ENCODE results near the gene PLXNB1. TPM values are rescaled to one million over a fixed set of nuclear protein-coding genes. Genes with fewer than 3 reads are reported as not detected.

PLXNB1 gene
- total and polyA plus RNA-seq, 2 of the 13 experiments (the other 11 are each of a cell fraction or from before 2014, with no cell fraction given) = 86.0 to 143 TPM

DNA sequence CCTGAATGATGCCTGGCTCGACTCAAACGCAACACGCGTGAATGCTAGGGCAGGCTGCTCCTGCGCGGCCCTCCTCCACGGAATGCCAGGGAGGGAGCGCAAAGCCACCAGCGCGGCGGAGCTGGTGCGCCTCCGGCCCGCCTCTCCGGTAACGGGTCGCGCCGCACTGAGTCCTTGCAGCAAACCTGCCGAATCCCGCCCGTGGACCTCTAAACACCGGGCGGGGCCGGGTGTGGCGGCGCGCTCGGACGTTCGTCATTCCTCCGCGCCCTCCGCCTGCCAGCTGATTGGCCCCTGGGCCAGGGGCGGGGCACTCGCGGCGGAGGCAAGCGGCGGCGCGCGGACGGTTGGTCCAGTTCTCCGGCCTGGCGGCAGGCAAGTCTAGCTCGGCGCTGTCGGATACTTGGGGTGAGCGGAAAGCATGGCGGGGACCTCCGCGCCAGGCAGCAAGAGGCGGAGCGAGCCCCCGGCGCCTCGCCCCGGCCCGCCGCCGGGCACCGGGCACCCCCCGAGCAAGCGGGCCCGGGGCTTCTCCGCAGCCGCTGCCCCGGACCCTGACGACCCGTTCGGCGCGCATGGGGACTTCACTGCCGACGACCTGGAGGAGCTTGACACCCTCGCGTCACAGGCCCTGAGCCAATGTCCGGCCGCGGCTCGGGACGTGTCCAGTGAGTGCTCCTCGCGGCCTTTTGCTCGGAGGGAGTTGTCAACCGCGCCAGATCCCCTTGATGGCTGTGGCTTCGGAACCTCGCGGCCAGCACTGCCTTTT, 16.7 kb upstream of the PLXNB1 start, which contains the start of gene ATRIP (continued):
- TF ChIP-seq TBX3 (IDR thresholded peaks at IDR 0.05; ENCODE audit: borderline replicate concordance) = no peak
- peak; percentile 90 for TF ChIP-seq ZC3H13 (CRISPR knock-in tag; IDR thresholded peaks at IDR 0.05)
- TF ChIP-seq ZNF552 (CRISPR knock-in tag; IDR thresholded peaks at IDR 0.05; ENCODE audit: borderline replicate concordance) = 0 out of 2 replicates have a peak, but pooled peaks have one; percentile 25
- TF ChIP-seq KDM3A (CRISPR knock-in tag; IDR thresholded peaks at IDR 0.05; ENCODE audit: low read depth) = peak; percentile 60; the same call in 1 of the 2 replicates
- peak; percentile 92 for TF ChIP-seq YEATS4 (CRISPR knock-in tag; IDR thresholded peaks at IDR 0.05; ENCODE audit: borderline replicate concordance)
- peak; percentile 88 for TF ChIP-seq ATF7-NPFF (CRISPR knock-in tag; IDR thresholded peaks at IDR 0.05; ENCODE audit: low read depth)
- TF ChIP-seq, protein P1, sequence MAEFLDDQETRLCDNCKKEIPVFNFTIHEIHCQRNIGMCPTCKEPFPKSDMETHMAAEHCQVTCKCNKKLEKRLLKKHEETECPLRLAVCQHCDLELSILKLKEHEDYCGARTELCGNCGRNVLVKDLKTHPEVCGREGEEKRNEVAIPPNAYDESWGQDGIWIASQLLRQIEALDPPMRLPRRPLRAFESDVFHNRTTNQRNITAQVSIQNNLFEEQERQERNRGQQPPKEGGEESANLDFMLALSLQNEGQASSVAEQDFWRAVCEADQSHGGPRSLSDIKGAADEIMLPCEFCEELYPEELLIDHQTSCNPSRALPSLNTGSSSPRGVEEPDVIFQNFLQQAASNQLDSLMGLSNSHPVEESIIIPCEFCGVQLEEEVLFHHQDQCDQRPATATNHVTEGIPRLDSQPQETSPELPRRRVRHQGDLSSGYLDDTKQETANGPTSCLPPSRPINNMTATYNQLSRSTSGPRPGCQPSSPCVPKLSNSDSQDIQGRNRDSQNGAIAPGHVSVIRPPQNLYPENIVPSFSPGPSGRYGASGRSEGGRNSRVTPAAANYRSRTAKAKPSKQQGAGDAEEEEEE (CRISPR knock-in tag; IDR thresholded peaks at IDR 0.05; ENCODE audit: borderline replicate concordance) = no peak
- 0 out of 4 replicates have a peak, but pooled peaks of 1 of the 2 experiments have one; percentile 45 for TF ChIP-seq EP300 (IDR thresholded peaks at IDR 0.05; ENCODE audit: low read depth in 2 of 2, low read length in 2 of 2)
- no peak; the same call in 1 of the 2 replicates for TF ChIP-seq EP300 (CRISPR knock-in tag; IDR thresholded peaks at IDR 0.05; ENCODE audit: borderline replicate concordance)
- peak; percentile 76; the same call in 1 of the 2 replicates for TF ChIP-seq ZNF776 (CRISPR knock-in tag; IDR thresholded peaks at IDR 0.05)
- TF ChIP-seq SP140L (CRISPR knock-in tag; IDR thresholded peaks at IDR 0.05; ENCODE audit: borderline replicate concordance) = no peak
- peak; percentile 69 for TF ChIP-seq HNRNPK (IDR thresholded peaks at IDR 0.05; ENCODE audit: low read depth, low read length, poor library complexity, severe bottlenecking)
- no peak for TF ChIP-seq ZNF530 (CRISPR knock-in tag; IDR thresholded peaks at IDR 0.05; ENCODE audit: low read depth)
- TF ChIP-seq MAFK (conservative IDR thresholded peaks at IDR 0.05 in 1 of 2, IDR thresholded peaks at IDR 0.05 in 1 of 2; ENCODE audit: low read length in 2 of 2) = no peak
- TF ChIP-seq, protein P2, sequence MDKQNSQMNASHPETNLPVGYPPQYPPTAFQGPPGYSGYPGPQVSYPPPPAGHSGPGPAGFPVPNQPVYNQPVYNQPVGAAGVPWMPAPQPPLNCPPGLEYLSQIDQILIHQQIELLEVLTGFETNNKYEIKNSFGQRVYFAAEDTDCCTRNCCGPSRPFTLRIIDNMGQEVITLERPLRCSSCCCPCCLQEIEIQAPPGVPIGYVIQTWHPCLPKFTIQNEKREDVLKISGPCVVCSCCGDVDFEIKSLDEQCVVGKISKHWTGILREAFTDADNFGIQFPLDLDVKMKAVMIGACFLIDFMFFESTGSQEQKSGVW (CRISPR knock-in tag; IDR thresholded peaks at IDR 0.05; ENCODE audit: borderline replicate concordance) = no peak
- peak; percentile 49; the same call in 1 of the 2 replicates for TF ChIP-seq SIX4 (CRISPR knock-in tag; IDR thresholded peaks at IDR 0.05)
- 0 out of 2 replicates have a peak, but pooled peaks have one; percentile 38 for TF ChIP-seq CAMTA2 (CRISPR knock-in tag; IDR thresholded peaks at IDR 0.05; ENCODE audit: borderline replicate concordance)
- TF ChIP-seq, protein P3, sequence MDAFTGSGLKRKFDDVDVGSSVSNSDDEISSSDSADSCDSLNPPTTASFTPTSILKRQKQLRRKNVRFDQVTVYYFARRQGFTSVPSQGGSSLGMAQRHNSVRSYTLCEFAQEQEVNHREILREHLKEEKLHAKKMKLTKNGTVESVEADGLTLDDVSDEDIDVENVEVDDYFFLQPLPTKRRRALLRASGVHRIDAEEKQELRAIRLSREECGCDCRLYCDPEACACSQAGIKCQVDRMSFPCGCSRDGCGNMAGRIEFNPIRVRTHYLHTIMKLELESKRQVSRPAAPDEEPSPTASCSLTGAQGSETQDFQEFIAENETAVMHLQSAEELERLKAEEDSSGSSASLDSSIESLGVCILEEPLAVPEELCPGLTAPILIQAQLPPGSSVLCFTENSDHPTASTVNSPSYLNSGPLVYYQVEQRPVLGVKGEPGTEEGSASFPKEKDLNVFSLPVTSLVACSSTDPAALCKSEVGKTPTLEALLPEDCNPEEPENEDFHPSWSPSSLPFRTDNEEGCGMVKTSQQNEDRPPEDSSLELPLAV (CRISPR knock-in tag; conservative IDR thresholded peaks at IDR 0.05; ENCODE audit: low read depth) = no peak
- TF ChIP-seq GZF1 (CRISPR knock-in tag; IDR thresholded peaks at IDR 0.05) = no peak
- TF ChIP-seq, protein P4, sequence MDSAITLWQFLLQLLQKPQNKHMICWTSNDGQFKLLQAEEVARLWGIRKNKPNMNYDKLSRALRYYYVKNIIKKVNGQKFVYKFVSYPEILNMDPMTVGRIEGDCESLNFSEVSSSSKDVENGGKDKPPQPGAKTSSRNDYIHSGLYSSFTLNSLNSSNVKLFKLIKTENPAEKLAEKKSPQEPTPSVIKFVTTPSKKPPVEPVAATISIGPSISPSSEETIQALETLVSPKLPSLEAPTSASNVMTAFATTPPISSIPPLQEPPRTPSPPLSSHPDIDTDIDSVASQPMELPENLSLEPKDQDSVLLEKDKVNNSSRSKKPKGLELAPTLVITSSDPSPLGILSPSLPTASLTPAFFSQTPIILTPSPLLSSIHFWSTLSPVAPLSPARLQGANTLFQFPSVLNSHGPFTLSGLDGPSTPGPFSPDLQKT (CRISPR knock-in tag; IDR thresholded peaks at IDR 0.05; ENCODE audit: borderline replicate concordance) = no peak
- TF ChIP-seq ZNF432 (CRISPR knock-in tag; IDR thresholded peaks at IDR 0.05; ENCODE audit: borderline replicate concordance) = no peak
- peak; percentile 94 for TF ChIP-seq HDAC1 (CRISPR knock-in tag; IDR thresholded peaks at IDR 0.05)
- TF ChIP-seq RFX1 (IDR thresholded peaks at IDR 0.05) = no peak

Data from HepG2 (cell line).